HepG2 (cell line): Measurements from ENCODE around the gene AUNIP. TPM values are rescaled to one million over a fixed set of nuclear protein-coding genes. Genes with fewer than 3 reads are reported as not detected.
A peak's percentile ranks its signal among the peaks of the same experiment; 100 is the strongest.

Source experiments
- E2F5 ChIP-seq: sonication (generic); formaldehyde crosslinking; conservative IDR thresholded peaks from 2 replicates; pipeline ENCODE4 v1.4.0; 2020; ENCODE audit warnings: missing genetic modification reagents
- HDAC1 ChIP-seq: sonication (generic); formaldehyde crosslinking; IDR thresholded peaks from 2 replicates; pipeline ENCODE4 v1.5.1; 2020; ENCODE audit warnings: mild to moderate bottlenecking, missing genetic modification reagents
- HNRNPL ChIP-seq: fragments of 200-400 bp; formaldehyde crosslinking; IDR thresholded peaks from 2 replicates; pipeline ENCODE4 v1.6.1; 2017; ENCODE audit warnings: mild to moderate bottlenecking, low read depth, low read length
- HNRNPLL ChIP-seq: fragments of 200-400 bp; formaldehyde crosslinking; IDR thresholded peaks from 2 replicates; pipeline ENCODE4 v1.6.1; 2017; ENCODE audit warnings: mild to moderate bottlenecking, low read depth, low read length; ENCODE audit not compliant: poor library complexity, severe bottlenecking
- JUNB ChIP-seq: sonication (generic); formaldehyde crosslinking; IDR thresholded peaks from 2 replicates; pipeline ENCODE4 v1.8.0; 2022; ENCODE audit warnings: missing genetic modification reagents, mild to moderate bottlenecking, borderline replicate concordance
- NAIF1 ChIP-seq: sonication (generic); formaldehyde crosslinking; IDR thresholded peaks from 2 replicates; pipeline ENCODE4 v1.5.0; 2020; ENCODE audit warnings: mild to moderate bottlenecking, missing genetic modification reagents, borderline replicate concordance
- SP4 ChIP-seq: sonication (generic); formaldehyde crosslinking; IDR thresholded peaks from 2 replicates; pipeline ENCODE4 v1.8.1; 2023; ENCODE audit warnings: mild to moderate bottlenecking, missing genetic modification reagents
- TBX2 ChIP-seq: sonication (generic); formaldehyde crosslinking; IDR thresholded peaks from 2 replicates; pipeline ENCODE4 v1.5.0; 2020; ENCODE audit warnings: missing genetic modification reagents, mild to moderate bottlenecking, borderline replicate concordance
- ZNF251 ChIP-seq: sonication (generic); formaldehyde crosslinking; IDR thresholded peaks from 2 replicates; pipeline ENCODE4 v1.9.0; 2021; ENCODE audit warnings: mild to moderate bottlenecking, missing genetic modification reagents
- ZNF276 ChIP-seq: sonication (generic); formaldehyde crosslinking; IDR thresholded peaks from 2 replicates; pipeline ENCODE4 v1.4.0; 2020; ENCODE audit warnings: mild to moderate bottlenecking, low read depth, missing genetic modification reagents
- ZNF784 ChIP-seq: sonication (generic); formaldehyde crosslinking; IDR thresholded peaks from 2 replicates; pipeline ENCODE4 v1.5.1; 2020; ENCODE audit warnings: missing genetic modification reagents, mild to moderate bottlenecking, borderline replicate concordance
- ZSCAN31 ChIP-seq: sonication (generic); formaldehyde crosslinking; IDR thresholded peaks from 2 replicates; pipeline ENCODE4 v1.5.0; 2020; ENCODE audit warnings: low read depth, mild to moderate bottlenecking, missing genetic modification reagents
- polyA plus RNA-seq, 8 experiments: library from polyadenylated mRNA; depleted of rRNA in 3 of 8; stranded (reverse) in 7 of 8; unstranded in 1 of 8; fragments of >200 nt; fragmentation: Illumina TruSeq in 4 of 8; extraction: Trizol in 4 of 8; gene quantifications; 2 replicates each; pipeline versions ENCODE4 v1.2.1 to v1.2.3, GENCODE V29; 2011 to 2016; ENCODE audit warnings: low read depth in 4 of 8, missing spikeins in 1 of 8, mixed read lengths in 1 of 8; ENCODE audit not compliant: insufficient read depth in 1 of 8
- total RNA-seq, 5 experiments: library from RNA; depleted of rRNA; stranded (reverse); fragments of >200 nt; fragmentation: Illumina TruSeq; extraction: Trizol; gene quantifications; 2 replicates each; pipeline ENCODE4 v1.2.3, GENCODE V29; 2016; ENCODE audit warnings: low read depth in 1 of 5
- TF ChIP-seq, protein P1 (sequence below): sonication (generic); formaldehyde crosslinking; IDR thresholded peaks from 2 replicates; pipeline ENCODE4 v1.4.0; 2020; ENCODE audit warnings: missing genetic modification reagents
- TF ChIP-seq, protein P2 (sequence below): sonication (generic); formaldehyde crosslinking; IDR thresholded peaks from 2 replicates; pipeline ENCODE4 v1.9.0; 2021; ENCODE audit warnings: missing genetic modification reagents, mild to moderate bottlenecking, borderline replicate concordance

The AUNIP gene
- total and polyA plus RNA-seq, 2 of the 13 experiments (the other 11 are each of a cell fraction or from before 2014, with no cell fraction given): 3.8 to 12.3 TPM

- TF ChIP-seq, protein P1, sequence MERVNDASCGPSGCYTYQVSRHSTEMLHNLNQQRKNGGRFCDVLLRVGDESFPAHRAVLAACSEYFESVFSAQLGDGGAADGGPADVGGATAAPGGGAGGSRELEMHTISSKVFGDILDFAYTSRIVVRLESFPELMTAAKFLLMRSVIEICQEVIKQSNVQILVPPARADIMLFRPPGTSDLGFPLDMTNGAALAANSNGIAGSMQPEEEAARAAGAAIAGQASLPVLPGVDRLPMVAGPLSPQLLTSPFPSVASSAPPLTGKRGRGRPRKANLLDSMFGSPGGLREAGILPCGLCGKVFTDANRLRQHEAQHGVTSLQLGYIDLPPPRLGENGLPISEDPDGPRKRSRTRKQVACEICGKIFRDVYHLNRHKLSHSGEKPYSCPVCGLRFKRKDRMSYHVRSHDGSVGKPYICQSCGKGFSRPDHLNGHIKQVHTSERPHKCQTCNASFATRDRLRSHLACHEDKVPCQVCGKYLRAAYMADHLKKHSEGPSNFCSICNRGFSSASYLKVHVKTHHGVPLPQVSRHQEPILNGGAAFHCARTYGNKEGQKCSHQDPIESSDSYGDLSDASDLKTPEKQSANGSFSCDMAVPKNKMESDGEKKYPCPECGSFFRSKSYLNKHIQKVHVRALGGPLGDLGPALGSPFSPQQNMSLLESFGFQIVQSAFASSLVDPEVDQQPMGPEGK (CRISPR knock-in tag): peak; percentile 97
- no peak for TF ChIP-seq ZNF276
- no peak for TF ChIP-seq ZSCAN31 (CRISPR knock-in tag)
- TF ChIP-seq NAIF1 (CRISPR knock-in tag): no peak
- no peak for TF ChIP-seq ZNF251 (CRISPR knock-in tag)
- TF ChIP-seq SP4 (CRISPR knock-in tag): no peak
- peak; percentile 62; the same call in 1 of the 2 replicates for TF ChIP-seq JUNB (CRISPR knock-in tag)
- peak; percentile 49; the same call in 1 of the 2 replicates for TF ChIP-seq HDAC1
- TF ChIP-seq TBX2: peak; percentile 88
- TF ChIP-seq E2F5: no peak
- TF ChIP-seq HNRNPLL: no peak
- no peak for TF ChIP-seq HNRNPL
- no peak for TF ChIP-seq ZNF784 (CRISPR knock-in tag)
- TF ChIP-seq, protein P2, sequence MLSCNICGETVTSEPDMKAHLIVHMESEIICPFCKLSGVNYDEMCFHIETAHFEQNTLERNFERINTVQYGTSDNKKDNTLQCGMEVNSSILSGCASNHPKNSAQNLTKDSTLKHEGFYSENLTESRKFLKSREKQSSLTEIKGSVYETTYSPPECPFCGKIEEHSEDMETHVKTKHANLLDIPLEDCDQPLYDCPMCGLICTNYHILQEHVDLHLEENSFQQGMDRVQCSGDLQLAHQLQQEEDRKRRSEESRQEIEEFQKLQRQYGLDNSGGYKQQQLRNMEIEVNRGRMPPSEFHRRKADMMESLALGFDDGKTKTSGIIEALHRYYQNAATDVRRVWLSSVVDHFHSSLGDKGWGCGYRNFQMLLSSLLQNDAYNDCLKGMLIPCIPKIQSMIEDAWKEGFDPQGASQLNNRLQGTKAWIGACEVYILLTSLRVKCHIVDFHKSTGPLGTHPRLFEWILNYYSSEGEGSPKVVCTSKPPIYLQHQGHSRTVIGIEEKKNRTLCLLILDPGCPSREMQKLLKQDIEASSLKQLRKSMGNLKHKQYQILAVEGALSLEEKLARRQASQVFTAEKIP (CRISPR knock-in tag): no peak
These were observed 2.3 kb upstream of the AUNIP start (continued) for GRCh38 chr1:25861316-25862286.
